GM18520 (cell line): ENCODE data around the gene CYP46A1.
"Not testable (repeated sequence)": the region's sequence is repeated elsewhere in the genome, so short reads cannot be mapped to it uniquely, and the experiment has no call there.

ENCODE experiments used
- ATAC-seq: cut with Tn5 transposase; IDR thresholded peaks from one replicate; pipeline ENCODE4 v1.9.1; 2021; ENCODE audit not compliant: unreplicated experiment

CYP46A1 gene

DNA sequence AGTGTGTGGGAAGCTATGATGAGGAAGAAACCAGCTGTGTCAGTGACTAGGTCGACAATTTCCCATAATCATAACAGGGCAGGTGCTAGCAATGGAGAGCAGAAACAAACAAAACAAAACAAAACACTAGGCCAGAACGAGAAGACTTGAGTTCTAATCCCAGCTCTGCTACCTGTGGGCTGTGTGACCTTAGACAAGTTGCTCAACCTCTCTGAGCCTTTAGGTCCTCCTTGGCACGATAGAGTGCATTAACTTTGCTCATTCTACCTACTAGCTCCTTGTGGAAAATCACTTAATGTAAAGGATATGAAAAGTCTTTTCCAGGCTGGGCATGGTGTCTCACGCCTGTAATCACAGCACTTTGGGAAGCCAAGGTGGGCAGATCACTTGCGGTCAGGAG lies 27.9 kb upstream of the CYP46A1 start:
- no peak for ATAC-seq

GRCh38 chr14:99657645-99658155 lies 26.4 kb upstream of the CYP46A1 start:
- ATAC-seq = no peak

GRCh38 chr14:99658218-99658845 lies 25.8 kb upstream of the CYP46A1 start:
- no peak for ATAC-seq

DNA sequence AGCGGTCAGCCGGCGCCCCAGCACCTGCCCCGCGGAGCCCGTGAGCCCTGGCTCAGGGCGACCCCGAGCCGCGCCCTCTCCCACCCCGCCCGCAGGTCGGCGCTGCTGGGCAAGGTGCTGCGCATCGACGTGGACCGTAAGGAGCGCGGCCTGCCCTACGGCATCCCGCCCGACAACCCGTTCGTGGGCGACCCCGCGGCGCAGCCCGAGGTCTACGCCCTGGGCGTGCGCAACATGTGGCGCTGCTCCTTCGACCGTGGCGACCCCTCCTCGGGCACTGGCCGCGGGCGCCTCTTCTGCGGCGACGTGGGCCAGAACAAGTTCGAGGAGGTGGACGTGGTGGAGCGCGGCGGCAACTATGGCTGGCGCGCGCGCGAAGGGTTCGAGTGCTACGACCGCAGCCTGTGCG lies 24.8 kb upstream of the CYP46A1 start:
- ATAC-seq = no peak

DNA sequence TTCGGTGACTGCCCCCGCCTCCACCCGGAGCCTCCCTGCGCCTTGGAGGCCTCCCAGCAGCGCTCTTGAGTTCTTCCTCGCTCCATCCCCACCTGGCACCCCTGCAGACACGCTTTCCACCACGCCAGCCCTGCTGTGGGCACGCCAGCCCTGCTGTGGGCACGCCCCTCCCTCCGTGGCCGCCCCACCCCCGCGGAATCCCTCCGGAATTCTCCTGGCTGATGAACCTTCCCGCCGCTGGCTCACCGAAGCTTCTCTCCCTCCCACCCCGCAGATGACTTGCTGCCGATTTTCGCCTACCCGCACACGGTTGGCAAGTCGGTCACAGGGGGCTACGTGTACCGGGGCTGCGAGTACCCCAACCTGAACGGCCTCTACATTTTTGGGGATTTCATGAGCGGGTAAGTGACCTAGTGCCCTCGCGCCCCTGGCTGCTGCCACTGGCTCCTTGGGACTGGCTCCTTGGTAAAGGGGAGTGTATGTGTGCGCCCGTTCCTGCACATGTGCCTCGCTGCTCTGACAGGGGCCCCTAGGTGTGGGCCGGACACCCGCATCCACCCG lies 24.0 kb upstream of the CYP46A1 start:
- ATAC-seq = no peak

DNA sequence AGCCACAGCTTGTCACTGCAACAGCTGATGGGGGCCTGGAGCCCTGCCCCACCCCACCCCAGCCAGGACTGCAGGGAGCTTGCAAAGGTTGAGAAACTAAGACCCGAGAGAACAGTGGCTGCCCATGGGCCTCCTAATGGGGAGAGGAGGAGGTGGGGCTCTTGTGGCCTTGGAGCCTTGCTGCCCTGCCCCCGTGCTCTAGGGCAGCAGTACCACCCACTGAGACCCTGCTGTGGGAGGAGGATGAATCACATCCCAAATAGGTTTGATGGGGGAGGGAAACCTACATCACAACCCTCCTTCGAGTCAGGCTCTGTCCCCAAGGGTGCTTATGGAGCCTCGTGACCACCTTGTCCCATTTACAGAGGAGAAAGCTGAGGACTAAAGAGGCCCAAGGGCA lies 23.3 kb upstream of the CYP46A1 start:
- ATAC-seq = no peak

DNA sequence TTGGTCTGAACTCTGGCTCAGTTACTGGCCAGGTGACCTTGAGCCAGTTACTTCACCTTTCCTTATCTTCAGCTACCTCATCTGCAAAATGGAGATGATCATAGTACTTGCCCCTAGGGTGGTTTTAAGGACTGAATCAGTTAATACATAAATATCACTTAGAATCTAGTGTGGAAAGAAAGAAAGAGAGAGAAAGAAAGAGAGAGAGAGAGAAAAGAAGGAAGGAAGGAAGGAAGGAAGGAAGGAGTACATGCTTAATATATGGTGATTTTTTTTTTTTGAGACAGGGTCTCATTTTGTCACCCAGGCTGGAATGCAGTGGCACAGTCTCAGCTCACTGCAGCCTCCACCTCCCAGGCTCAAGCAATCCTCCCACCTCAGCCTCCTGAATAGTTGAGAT lies 22.9 kb upstream of the CYP46A1 start:
- ATAC-seq = not testable (repeated sequence)

DNA sequence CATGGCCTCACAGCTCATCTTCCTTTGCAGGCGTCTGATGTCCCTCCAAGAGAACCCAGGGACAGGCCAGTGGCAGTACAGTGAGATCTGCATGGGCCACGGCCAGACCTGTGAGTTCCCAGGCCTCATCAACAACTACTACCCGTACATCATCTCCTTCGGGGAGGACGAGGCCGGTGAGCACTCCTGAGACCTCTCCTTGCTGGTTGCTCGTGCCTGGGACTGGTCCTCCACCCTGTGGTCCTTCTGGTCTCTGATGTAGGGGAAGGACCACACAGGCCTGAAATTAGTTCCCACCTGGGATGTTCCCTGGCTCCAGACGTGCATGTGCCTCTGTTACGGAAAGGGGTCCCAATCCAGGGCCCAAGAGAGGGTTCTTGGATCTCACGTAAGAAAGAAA lies 21.3 kb upstream of the CYP46A1 start:
- no peak for ATAC-seq

DNA sequence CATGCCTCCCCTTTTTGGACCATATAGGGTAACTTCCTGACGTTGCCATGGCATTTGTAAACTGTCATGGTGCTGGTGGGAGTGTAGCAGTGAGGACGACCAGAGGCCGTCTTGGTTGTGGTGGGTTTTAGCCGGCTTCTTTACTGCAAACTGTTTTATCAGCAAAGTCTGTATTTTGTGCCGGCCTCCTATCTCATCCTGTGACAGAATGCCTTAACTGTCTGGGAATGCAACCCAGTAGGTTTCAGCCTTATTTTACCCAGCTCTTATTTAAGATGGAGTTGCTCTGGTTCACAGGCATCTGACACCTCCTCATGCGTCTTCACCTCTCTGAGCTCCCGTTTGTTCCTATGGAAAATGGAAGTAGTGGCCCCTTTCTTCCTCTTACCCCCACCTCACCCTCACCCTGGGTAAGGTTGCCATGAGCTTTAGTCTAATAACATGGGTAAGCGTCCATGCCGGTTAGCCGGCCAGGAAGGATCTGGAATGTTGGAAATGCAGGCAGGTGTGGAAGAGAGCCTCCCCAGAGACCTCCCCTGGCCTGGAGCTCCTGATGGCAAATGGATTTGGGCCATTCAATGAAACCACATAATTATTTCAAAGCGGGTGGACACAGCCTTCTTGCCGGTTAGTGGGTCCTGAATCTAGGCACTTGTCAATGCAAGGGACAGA lies 20.6 kb upstream of the CYP46A1 start:
- no peak for ATAC-seq

DNA sequence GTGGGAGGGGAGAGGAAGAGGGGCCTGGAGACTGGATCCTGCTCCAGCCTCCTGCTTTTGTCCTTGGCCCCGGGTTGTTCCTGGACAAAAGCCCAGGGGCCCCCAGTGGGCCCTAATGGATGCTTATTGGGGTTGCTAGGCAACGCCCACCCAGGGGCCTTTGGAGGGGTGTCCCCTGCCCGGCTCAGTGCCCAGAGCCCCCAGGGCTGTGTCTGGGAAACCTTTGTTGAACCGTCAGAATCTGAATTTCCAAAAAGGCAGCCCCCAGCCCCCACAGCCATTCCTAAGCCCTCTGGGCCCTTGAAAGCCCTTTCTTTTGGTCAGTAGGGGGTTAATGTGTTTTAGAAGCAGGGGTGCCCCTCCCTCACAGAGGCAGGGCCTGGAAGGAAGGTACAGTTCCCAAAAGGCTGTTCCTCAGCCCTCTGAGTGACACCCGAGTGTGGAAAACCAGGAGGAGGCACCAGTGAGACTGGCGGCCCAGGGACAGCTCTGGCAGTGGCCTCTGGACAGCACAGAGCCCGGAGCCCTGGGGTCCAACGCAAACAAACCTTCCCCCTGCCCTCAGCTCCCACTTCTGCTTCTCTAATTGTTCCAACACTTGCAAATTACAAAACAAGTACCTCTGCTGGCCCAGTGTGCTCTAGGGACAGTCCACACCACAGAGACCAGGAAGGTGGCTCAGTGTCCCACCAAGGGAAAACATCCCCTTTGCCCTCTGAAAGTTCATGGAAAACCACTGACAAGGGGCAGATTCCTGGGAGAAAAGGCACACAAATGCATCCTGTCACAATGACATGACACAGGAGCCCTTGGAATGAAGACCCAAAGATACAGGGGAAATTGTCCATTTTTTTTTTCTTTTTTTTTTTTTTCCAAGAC lies 19.8 kb upstream of the CYP46A1 start:
- ATAC-seq = no peak

DNA sequence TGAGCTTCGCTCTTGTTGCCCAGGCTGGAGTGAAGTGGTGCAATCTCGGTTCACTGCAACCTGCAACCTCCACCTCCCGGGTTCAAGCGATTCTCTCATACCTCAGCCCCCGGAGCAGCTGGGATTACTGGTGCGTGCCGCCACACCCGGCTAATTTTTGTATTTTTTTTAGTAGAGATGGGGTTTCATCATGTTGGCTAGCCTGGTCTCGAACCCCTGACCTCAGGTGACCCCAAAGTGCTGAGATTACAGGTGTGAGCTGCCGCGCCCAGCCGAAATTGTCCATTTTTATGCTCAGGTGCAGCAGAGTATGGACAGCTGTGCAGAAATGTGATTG lies 19.2 kb upstream of the CYP46A1 start:
- ATAC-seq = no peak

DNA sequence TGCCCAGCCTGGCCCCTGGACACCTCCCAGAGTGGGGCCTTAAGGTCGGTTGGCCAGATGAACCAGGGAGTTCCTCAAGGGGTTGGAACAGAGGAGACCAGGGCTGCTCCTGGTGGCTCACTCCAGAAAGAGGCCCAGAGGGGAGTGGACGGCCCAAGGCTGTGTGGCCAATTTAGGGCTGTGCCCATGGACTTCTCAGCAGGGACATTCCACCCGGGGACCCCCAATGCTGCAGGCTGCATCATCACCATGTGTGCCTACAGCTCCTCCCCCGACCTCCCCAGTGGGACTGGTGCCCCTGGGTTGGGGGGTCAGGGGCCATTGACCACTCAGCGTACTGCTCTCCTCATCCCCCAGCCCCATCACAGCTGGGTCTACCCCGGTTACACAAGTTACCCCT lies 17.6 kb upstream of the CYP46A1 start:
- no peak for ATAC-seq

- ATAC-seq = no peak
Measured at GRCh38 chr14:99667045-99667444, 17.1 kb upstream of the CYP46A1 start.

GRCh38 chr14:99667821-99668220 lies 16.3 kb upstream of the CYP46A1 start:
- no peak for ATAC-seq

DNA sequence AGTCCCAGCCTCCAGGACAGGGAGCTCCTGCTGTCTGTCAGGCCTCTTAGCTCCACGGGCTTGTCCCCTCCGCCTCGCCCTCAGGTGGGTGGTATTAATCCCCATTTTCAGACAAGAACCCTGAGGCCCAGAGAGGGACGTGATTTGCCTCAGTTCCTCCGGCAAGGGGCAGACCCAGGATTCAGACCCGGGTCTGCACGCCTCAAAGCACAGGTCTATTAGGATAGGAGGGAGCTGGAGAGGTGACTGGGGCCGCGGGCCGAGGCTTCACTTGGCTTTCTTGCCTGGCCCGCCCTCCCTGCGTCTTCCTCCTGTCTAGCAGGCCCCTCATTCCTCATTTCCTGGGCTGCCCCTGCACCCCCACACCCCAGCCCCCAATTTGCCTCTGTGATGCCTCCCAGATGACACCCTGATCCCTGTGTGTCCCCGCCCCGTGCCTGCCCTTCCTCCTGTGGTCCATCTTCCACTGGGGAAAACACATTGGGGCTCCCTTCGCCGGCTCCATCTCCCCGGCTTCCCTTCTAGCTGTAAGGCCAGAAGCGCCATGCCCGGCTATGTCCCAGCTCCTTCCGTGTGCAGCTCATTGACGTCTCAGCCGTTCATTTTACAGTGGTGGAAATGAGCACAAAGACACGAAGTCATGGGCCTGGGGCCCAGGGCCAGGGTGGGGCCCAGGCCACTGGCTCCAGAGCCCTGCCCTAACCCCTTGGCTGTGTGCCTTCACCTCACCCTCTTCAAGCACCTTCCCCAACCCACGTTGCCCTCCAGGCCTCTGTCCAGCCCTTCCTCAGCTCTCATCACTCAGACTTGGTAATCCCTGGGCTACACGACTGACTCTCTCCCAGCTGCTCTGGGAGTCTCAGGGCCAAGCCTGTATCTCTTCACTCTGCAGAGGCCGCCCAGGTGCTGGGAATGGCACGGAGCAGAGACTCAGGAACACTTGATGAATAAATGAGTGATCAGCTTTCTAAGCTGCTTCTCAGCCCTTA lies 15.5 kb upstream of the CYP46A1 start:
- no peak for ATAC-seq

GRCh38 chr14:99670361-99671234 lies 13.5 kb upstream of the CYP46A1 start:
- no peak for ATAC-seq

DNA sequence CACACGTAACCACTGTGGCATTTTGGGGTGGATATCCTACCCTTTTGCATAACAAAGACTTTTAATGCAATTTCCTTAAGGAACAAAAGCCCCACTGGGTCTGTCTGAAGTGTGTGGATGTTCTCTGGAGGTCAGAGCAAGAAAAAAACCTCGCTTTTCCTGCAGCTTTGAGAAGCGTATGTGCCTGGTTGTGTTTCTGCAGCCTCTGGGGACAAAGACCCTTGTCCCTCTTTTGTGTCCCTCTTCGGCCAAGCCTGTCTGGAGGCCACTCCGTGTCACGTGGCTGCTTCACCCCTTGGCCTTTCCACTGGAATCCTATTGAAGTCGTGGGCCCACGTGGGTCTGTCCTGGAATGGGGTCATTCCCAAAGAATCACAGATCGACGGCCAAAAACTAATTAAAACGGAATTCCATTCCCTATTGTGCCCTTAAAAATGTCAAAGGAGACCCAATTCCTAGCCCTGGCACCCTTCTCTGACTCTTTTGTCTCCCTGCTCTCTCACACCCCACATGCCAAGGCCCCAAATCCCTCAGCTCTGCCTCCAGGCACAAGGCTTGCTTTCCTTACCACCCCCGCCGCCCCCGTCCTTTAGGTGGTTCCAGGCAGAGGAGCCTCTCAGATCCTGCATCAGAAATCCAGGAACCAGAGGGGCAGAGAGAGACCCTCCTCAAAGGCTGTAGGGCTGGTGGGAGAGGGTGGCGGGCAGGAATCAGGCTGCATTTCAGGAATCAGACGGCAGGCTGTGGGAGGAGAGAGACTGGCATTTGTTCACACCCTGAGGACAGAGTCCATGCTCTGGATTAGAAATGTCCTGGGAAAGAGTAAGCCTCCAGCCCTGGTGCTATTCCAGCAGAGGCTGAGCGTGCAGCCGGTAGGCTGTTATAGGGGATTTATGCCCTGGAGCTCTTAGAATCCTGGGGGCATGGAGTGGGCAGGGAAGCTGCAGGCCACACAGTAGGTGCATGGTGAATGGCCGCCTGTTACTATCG lies 12.6 kb upstream of the CYP46A1 start:
- no peak for ATAC-seq
